Keratinocyte (primary cell): ENCODE results near the gene MDN1. TPM values are rescaled to one million over a fixed set of nuclear protein-coding genes. Genes with fewer than 3 reads are reported as not detected.

Experiments used
- DNase-seq: peaks from one replicate; pipeline ENCODE4 v3.0.0-alpha.2; 2011; ENCODE audit warnings: low read depth, missing footprints, low spot score
- FAIRE-seq: peaks from 2 replicates; lab custom pipeline; 2011; peaks lifted over from hg19 to GRCh38; lab: Jason Lieb, UNC
- H2AFZ ChIP-seq: 2 replicates; pipeline ENCODE4 v1.6.0; 2012; ENCODE audit warnings: low read length, control low read depth, inconsistent platforms; ENCODE audit not compliant: control insufficient read depth
- H3K27ac ChIP-seq: 2 replicates; pipeline ENCODE4 v1.5.1; 2011; ENCODE audit warnings: low read length; ENCODE audit not compliant: control insufficient read depth, insufficient read depth
- H3K27me3 ChIP-seq: 3 replicates; pipeline ENCODE4 v1.6.0; 2011; ENCODE audit warnings: low read length; ENCODE audit not compliant: control insufficient read depth, insufficient read depth; ENCODE audit errors: extremely low read depth
- H3K36me3 ChIP-seq, 2 experiments: 2 replicates in 1 of 2; 3 replicates in 1 of 2; pipeline ENCODE4 v1.5.1; 2011; ENCODE audit warnings: low read length in 2 of 2, mild to moderate bottlenecking in 1 of 2; ENCODE audit not compliant: control insufficient read depth in 2 of 2, insufficient read depth in 2 of 2; ENCODE audit errors: extremely low read depth in 1 of 2
- H3K4me1 ChIP-seq: 3 replicates; pipeline ENCODE4 v1.5.1; 2011; ENCODE audit warnings: low read length; ENCODE audit not compliant: control insufficient read depth, insufficient read depth; ENCODE audit errors: extremely low read depth
- H3K4me2 ChIP-seq: 3 replicates; pipeline ENCODE4 v1.6.0; 2011; ENCODE audit warnings: low read depth, low read length; ENCODE audit not compliant: control insufficient read depth, insufficient read depth; ENCODE audit errors: extremely low read depth
- H3K4me3 ChIP-seq, 3 experiments: fragments of 200-600 bp in 1 of 3; sonication (generic) in 1 of 3; 2 replicates in 2 of 3; 3 replicates in 1 of 3; pipeline ENCODE4 v1.5.1; 2011 to 2016; ENCODE audit warnings: low read length in 3 of 3, mild to moderate bottlenecking in 3 of 3, control low read depth in 2 of 3, inconsistent platforms in 1 of 3, low read depth in 1 of 3, mixed read lengths in 1 of 3, mixed run types in 1 of 3, moderate library complexity in 1 of 3; ENCODE audit not compliant: control insufficient read depth in 2 of 3, insufficient read depth in 2 of 3; ENCODE audit errors: extremely low read depth in 1 of 3
- H3K79me2 ChIP-seq: 2 replicates; pipeline ENCODE4 v1.6.0; 2012; ENCODE audit warnings: low read length; ENCODE audit not compliant: control insufficient read depth, insufficient read depth
- H3K9ac ChIP-seq: 3 replicates; pipeline ENCODE4 v1.6.0; 2011; ENCODE audit warnings: low read length; ENCODE audit not compliant: control insufficient read depth, insufficient read depth; ENCODE audit errors: extremely low read depth
- H3K9me1 ChIP-seq: 3 replicates; pipeline ENCODE4 v1.6.0; 2011; ENCODE audit warnings: low read length; ENCODE audit not compliant: control insufficient read depth, insufficient read depth; ENCODE audit errors: extremely low read depth
- H3K9me3 ChIP-seq: 2 replicates; pipeline ENCODE4 v1.5.1; 2012; ENCODE audit warnings: low read depth, low read length; ENCODE audit not compliant: control insufficient read depth
- H4K20me1 ChIP-seq: 3 replicates; pipeline ENCODE4 v1.6.0; 2011; ENCODE audit warnings: low read length; ENCODE audit not compliant: control insufficient read depth, insufficient read depth; ENCODE audit errors: extremely low read depth
- CTCF ChIP-seq, 3 experiments: IDR thresholded peaks in 1 of 3; conservative IDR thresholded peaks in 1 of 3; optimal IDR thresholded peaks in 1 of 3; 2 replicates in 2 of 3; 3 replicates in 1 of 3; pipeline versions ENCODE3 to v1.5.1; 2011; ENCODE audit warnings: low read length in 3 of 3, mild to moderate bottlenecking in 3 of 3, moderate library complexity in 2 of 3, control low read depth in 1 of 3, inconsistent platforms in 1 of 3; ENCODE audit not compliant: insufficient read depth in 2 of 3; ENCODE audit errors: extremely low read depth in 1 of 3
- EZH2 ChIP-seq: IDR thresholded peaks from one replicate; pipeline ENCODE4 v1.6.1; 2012; ENCODE audit warnings: inconsistent platforms, mild to moderate bottlenecking, low read length, moderate library complexity
- dilution Hi-C: fragments of 300-500 bp; cut with MboI; formaldehyde crosslinking; loops from one replicate; pipeline ENCODE4 v1.7.0; 2020; ENCODE audit warnings: low sequenced_read_pairs; ENCODE audit not compliant: extremely low pct_ligation_motif_present
- polyA plus RNA-seq, 5 experiments: library from polyadenylated mRNA; depleted of rRNA in 3 of 5; stranded (reverse) in 3 of 5; stranded (forward) in 1 of 5; unstranded in 1 of 5; fragments of >200 nt; gene quantifications; 1 replicate in 1 of 5; 2 replicates in 3 of 5; 3 replicates in 1 of 5; pipeline versions ENCODE4 v1.2.1 to v1.2.3, GENCODE V29; 2011 to 2012; ENCODE audit warnings: missing spikeins in 2 of 5, low read depth in 1 of 5, low replicate concordance in 1 of 5

Gene MDN1
- polyA plus RNA-seq, 1 donor (not counting 4 experiments of a cell fraction or from before 2014, with no cell fraction given), result 16.0 TPM

GRCh38 chr6:89859744-89860143, 40.1 kb upstream of the MDN1 start:
- peaks cover 11 to 21% of the 10 kb centered on the region in 2 experiments for H3K36me3 ChIP-seq
- no peak overlapping the region for H3K4me3 ChIP-seq
- no peak overlapping the region for H3K9ac ChIP-seq
- no peaks in the 10 kb centered on the region for H4K20me1 ChIP-seq
- H3K9me1 ChIP-seq, result no peaks in the 10 kb centered on the region
- no peak overlapping the region for H3K4me2 ChIP-seq
- H3K27ac ChIP-seq, result no peak overlapping the region
- no peak for FAIRE-seq
- no peaks in the 10 kb centered on the region for H3K79me2 ChIP-seq
- dilution Hi-C loops, result no loop called here
- H3K4me1 ChIP-seq, result no peaks in the 10 kb centered on the region
- DNase-seq, result no peak
- TF ChIP-seq EZH2 (no peak), CTCF (optimal IDR thresholded peaks at IDR 0.05 in 1 of 3, IDR thresholded peaks at IDR 0.05 in 1 of 3, conservative IDR thresholded peaks at IDR 0.05 in 1 of 3; ENCODE audit: extremely low read depth in 1 of 3, insufficient read depth in 2 of 3, low read length in 3 of 3) (no peak)
- H3K27me3 ChIP-seq, result no peaks in the 10 kb centered on the region
- no peak overlapping the region for H2AFZ ChIP-seq
- H3K9me3 ChIP-seq, result no peaks in the 10 kb centered on the region

- H3K9ac ChIP-seq, result no peak overlapping the region
- no peak overlapping the region for H2AFZ ChIP-seq
- H3K27ac ChIP-seq, result no peak overlapping the region
- TF ChIP-seq CTCF (optimal IDR thresholded peaks at IDR 0.05 in 1 of 3, IDR thresholded peaks at IDR 0.05 in 1 of 3, conservative IDR thresholded peaks at IDR 0.05 in 1 of 3; ENCODE audit: extremely low read depth in 1 of 3, insufficient read depth in 2 of 3, low read length in 3 of 3), result no peak
- no peak for TF ChIP-seq EZH2
- DNase-seq, result no peak
- H3K36me3 ChIP-seq, result peaks cover 9 to 15% of the 10 kb centered on the region in 2 experiments
- no peak overlapping the region for H3K4me2 ChIP-seq
- H3K79me2 ChIP-seq, result no peaks in the 10 kb centered on the region
- H3K9me1 ChIP-seq, result no peaks in the 10 kb centered on the region
- H3K27me3 ChIP-seq, result no peaks in the 10 kb centered on the region
- H4K20me1 ChIP-seq, result no peaks in the 10 kb centered on the region
- H3K9me3 ChIP-seq, result no peaks in the 10 kb centered on the region
- no peak overlapping the region for H3K4me3 ChIP-seq
- H3K4me1 ChIP-seq, result no peaks in the 10 kb centered on the region
- no peak for FAIRE-seq
- dilution Hi-C loops, result no loop called here
Observed at GRCh38 chr6:89858041-89858440, 38.4 kb upstream of the MDN1 start.
